Keratinocyte (primary cell): Measurements from ENCODE around the gene SLBP.

ENCODE experiments used
- CTCF ChIP-seq, 3 experiments: IDR thresholded peaks in 1 of 3; conservative IDR thresholded peaks in 1 of 3; optimal IDR thresholded peaks in 1 of 3; 2 replicates in 2 of 3; 3 replicates in 1 of 3; pipeline versions ENCODE3 to v1.5.1; 2011; ENCODE audit warnings: low read length in 3 of 3, mild to moderate bottlenecking in 3 of 3, moderate library complexity in 2 of 3, control low read depth in 1 of 3, inconsistent platforms in 1 of 3; ENCODE audit not compliant: insufficient read depth in 2 of 3; ENCODE audit errors: extremely low read depth in 1 of 3
- EZH2 ChIP-seq: IDR thresholded peaks from one replicate; pipeline ENCODE4 v1.6.1; 2012; ENCODE audit warnings: inconsistent platforms, mild to moderate bottlenecking, low read length, moderate library complexity

- no peak for TF ChIP-seq CTCF (optimal IDR thresholded peaks at IDR 0.05 in 1 of 3, IDR thresholded peaks at IDR 0.05 in 1 of 3, conservative IDR thresholded peaks at IDR 0.05 in 1 of 3; ENCODE audit: extremely low read depth in 1 of 3, insufficient read depth in 2 of 3, low read length in 3 of 3)
- TF ChIP-seq EZH2: no peak
Observed at GRCh38 chr4:1711571-1712215, 426 bp downstream of the SLBP start.
